Keratinocyte (primary cell): ENCODE data around the gene VAT1.

Source experiments
- CTCF ChIP-seq, 3 experiments: IDR thresholded peaks in 1 of 3; conservative IDR thresholded peaks in 1 of 3; optimal IDR thresholded peaks in 1 of 3; 2 replicates in 2 of 3; 3 replicates in 1 of 3; pipeline versions ENCODE3 to v1.5.1; 2011; ENCODE audit warnings: low read length in 3 of 3, mild to moderate bottlenecking in 3 of 3, moderate library complexity in 2 of 3, control low read depth in 1 of 3, inconsistent platforms in 1 of 3; ENCODE audit not compliant: insufficient read depth in 2 of 3; ENCODE audit errors: extremely low read depth in 1 of 3
- EZH2 ChIP-seq: IDR thresholded peaks from one replicate; pipeline ENCODE4 v1.6.1; 2012; ENCODE audit warnings: inconsistent platforms, mild to moderate bottlenecking, low read length, moderate library complexity

GRCh38 chr17:43031666-43032065 lies 9.5 kb upstream of the VAT1 start:
- TF ChIP-seq EZH2 = no peak
- TF ChIP-seq CTCF (optimal IDR thresholded peaks at IDR 0.05 in 1 of 3, IDR thresholded peaks at IDR 0.05 in 1 of 3, conservative IDR thresholded peaks at IDR 0.05 in 1 of 3; ENCODE audit: extremely low read depth in 1 of 3, insufficient read depth in 2 of 3, low read length in 3 of 3) = no peak
